SK-N-SH (cell line): ENCODE measurements around the gene ATXN10. TPM values are rescaled to one million over a fixed set of nuclear protein-coding genes. Genes with fewer than 3 reads are reported as not detected.

Experiments used
- CTCF ChIA-PET: fragments of 300-600, 350-600 bp; formaldehyde crosslinking; extraction: SDS; loops from one replicate; lab custom pipeline; 2021; lab: Yijun Ruan, JAX
- POLR2A ChIA-PET: fragments of 350-600 bp; sonication (Branson Sonifier 250); formaldehyde crosslinking; extraction: SDS; loops from one replicate; lab custom pipeline; 2020; ENCODE audit warnings: antibody characterized with exemption, inconsistent platforms; lab: Yijun Ruan, JAX
- DNase-seq: peaks from one replicate; pipeline ENCODE4 v3.0.0; 2012
- H2AFZ ChIP-seq: fragments of 200-600 bp; sonication (generic); 2 replicates; pipeline ENCODE4 v1.8.1; 2016; ENCODE audit warnings: antibody characterized with exemption, mild to moderate bottlenecking, low read depth
- H3F3A ChIP-seq: fragments of 200-600 bp; sonication (generic); replicated peaks from 2 replicates; pipeline ENCODE3; 2016; ENCODE audit warnings: antibody characterized with exemption, mild to moderate bottlenecking; ENCODE audit not compliant: insufficient read depth
- H3K27ac ChIP-seq, 2 experiments: fragments of 200-500 bp in 1 of 2; fragments of 200-600 bp in 1 of 2; sonication (Bioruptor generic) in 1 of 2; sonication (generic), shearing (Covaris generic) in 1 of 2; 2 replicates each; pipeline versions ENCODE4 v1.5.1 to v1.6.1; 2014 to 2016; ENCODE audit warnings: low read depth in 2 of 2, inconsistent platforms in 1 of 2, low read length in 1 of 2, mild to moderate bottlenecking in 1 of 2, mixed read lengths in 1 of 2
- H3K27me3 ChIP-seq: fragments of 200-600 bp; sonication (generic), shearing (Covaris generic); 2 replicates; pipeline ENCODE4 v1.6.1; 2016; ENCODE audit warnings: mixed run types; ENCODE audit not compliant: insufficient read depth
- H3K36me3 ChIP-seq, 2 experiments: fragments of 200-500 bp in 1 of 2; fragments of 200-600 bp in 1 of 2; sonication (Bioruptor generic) in 1 of 2; sonication (generic) in 1 of 2; replicated peaks in 1 of 2; 2 replicates each; pipeline versions ENCODE3 to v1.5.1; 2014 to 2016; ENCODE audit warnings: low read length in 1 of 2, mild to moderate bottlenecking in 1 of 2; ENCODE audit not compliant: insufficient read depth in 2 of 2, control insufficient read depth in 1 of 2
- H3K4me1 ChIP-seq, 2 experiments: fragments of 200-500 bp in 1 of 2; fragments of 200-600 bp in 1 of 2; sonication (Bioruptor generic) in 1 of 2; sonication (generic), shearing (Covaris generic) in 1 of 2; 2 replicates each; pipeline versions ENCODE4 v1.5.1 to v1.6.1; 2014 to 2016; ENCODE audit warnings: low read depth in 1 of 2, low read length in 1 of 2, mixed run types in 1 of 2; ENCODE audit not compliant: insufficient read depth in 2 of 2, control insufficient read depth in 1 of 2
- H3K4me2 ChIP-seq: fragments of 200-600 bp; sonication (generic), shearing (Covaris generic); 2 replicates; pipeline ENCODE4 v1.6.1; 2017; ENCODE audit warnings: mixed run types
- H3K4me3 ChIP-seq, 2 experiments: fragments of 200-500 bp in 1 of 2; fragments of 200-600 bp in 1 of 2; sonication (Bioruptor generic) in 1 of 2; sonication (generic), shearing (Covaris generic) in 1 of 2; 2 replicates each; pipeline versions ENCODE4 v1.5.1 to v1.8.1; 2014 to 2016; ENCODE audit warnings: low read depth in 2 of 2, inconsistent platforms in 1 of 2, low read length in 1 of 2, mild to moderate bottlenecking in 1 of 2, mixed read lengths in 1 of 2, moderate library complexity in 1 of 2
- H3K79me2 ChIP-seq: fragments of 200-600 bp; sonication (generic); 2 replicates; pipeline ENCODE4 v1.8.1; 2017; ENCODE audit warnings: mild to moderate bottlenecking; ENCODE audit not compliant: insufficient read depth
- H3K9ac ChIP-seq: fragments of 200-600 bp; sonication (generic); 2 replicates; pipeline ENCODE4 v1.6.1; 2017; ENCODE audit warnings: mixed run types
- H3K9me2 ChIP-seq: fragments of 200-600 bp; sonication (generic); 2 replicates; pipeline ENCODE4 v1.6.1; 2017; ENCODE audit warnings: mixed run types
- H3K9me3 ChIP-seq: fragments of 200-600 bp; sonication (generic); 2 replicates; pipeline ENCODE4 v1.6.1; 2017; ENCODE audit warnings: mixed run types, mild to moderate bottlenecking, moderate library complexity
- H4K20me1 ChIP-seq: fragments of 200-600 bp; sonication (generic); 2 replicates; pipeline ENCODE4 v1.6.1; 2017; ENCODE audit warnings: mild to moderate bottlenecking, mixed run types; ENCODE audit not compliant: insufficient read depth
- CHD2 ChIP-seq: fragments of 150-350 bp; IDR thresholded peaks from 2 replicates; pipeline ENCODE4 v1.6.1; 2018; ENCODE audit warnings: low read length; ENCODE audit not compliant: partially characterized antibody
- EP300 ChIP-seq, 2 experiments: IDR thresholded peaks; 2 replicates each; pipeline versions ENCODE4 v1.4.0 to v1.6.1; 2012; ENCODE audit warnings: borderline replicate concordance in 1 of 2, low read depth in 1 of 2, low read length in 1 of 2
- GATA2 ChIP-seq: sonication (generic); formaldehyde crosslinking; IDR thresholded peaks from 2 replicates; pipeline ENCODE4 v1.5.0; 2020; ENCODE audit warnings: mild to moderate bottlenecking, missing genetic modification reagents
- JUND ChIP-seq: IDR thresholded peaks from 2 replicates; pipeline ENCODE4 v1.4.0; 2012
- NRF1 ChIP-seq: IDR thresholded peaks from 2 replicates; pipeline ENCODE4 v1.6.1; 2012; ENCODE audit warnings: low read depth, mild to moderate bottlenecking, low read length
- RFX5 ChIP-seq: IDR thresholded peaks from 2 replicates; pipeline ENCODE4 v1.6.1; 2012; ENCODE audit warnings: mild to moderate bottlenecking, improper control_type of control experiment, low read length
- SMC3 ChIP-seq: IDR thresholded peaks from 2 replicates; pipeline ENCODE4 v1.6.1; 2012; ENCODE audit warnings: low read depth, low read length, improper control_type of control experiment
- WGBS: methylation state at CpG from one replicate; pipeline ENCODE4 v1.1.6; 2017; ENCODE audit warnings: low lambda C conversion rate; 5-methylcytosine and 5-hydroxymethylcytosine counted together
- polyA plus RNA-seq, 3 experiments: library from polyadenylated mRNA; depleted of rRNA; stranded (reverse); fragments of >200 nt; gene quantifications; 2 replicates each; pipeline ENCODE4 v1.2.3, GENCODE V29; 2012
- TF ChIP-seq, protein P1 (sequence below): IDR thresholded peaks from 2 replicates; pipeline ENCODE4 v1.6.1; 2012; ENCODE audit warnings: mild to moderate bottlenecking, low read depth, low read length, moderate library complexity

ATXN10 gene
- polyA plus RNA-seq, 1 of the 3 experiments (the other 2 are of a cell fraction): 202 TPM

DNA sequence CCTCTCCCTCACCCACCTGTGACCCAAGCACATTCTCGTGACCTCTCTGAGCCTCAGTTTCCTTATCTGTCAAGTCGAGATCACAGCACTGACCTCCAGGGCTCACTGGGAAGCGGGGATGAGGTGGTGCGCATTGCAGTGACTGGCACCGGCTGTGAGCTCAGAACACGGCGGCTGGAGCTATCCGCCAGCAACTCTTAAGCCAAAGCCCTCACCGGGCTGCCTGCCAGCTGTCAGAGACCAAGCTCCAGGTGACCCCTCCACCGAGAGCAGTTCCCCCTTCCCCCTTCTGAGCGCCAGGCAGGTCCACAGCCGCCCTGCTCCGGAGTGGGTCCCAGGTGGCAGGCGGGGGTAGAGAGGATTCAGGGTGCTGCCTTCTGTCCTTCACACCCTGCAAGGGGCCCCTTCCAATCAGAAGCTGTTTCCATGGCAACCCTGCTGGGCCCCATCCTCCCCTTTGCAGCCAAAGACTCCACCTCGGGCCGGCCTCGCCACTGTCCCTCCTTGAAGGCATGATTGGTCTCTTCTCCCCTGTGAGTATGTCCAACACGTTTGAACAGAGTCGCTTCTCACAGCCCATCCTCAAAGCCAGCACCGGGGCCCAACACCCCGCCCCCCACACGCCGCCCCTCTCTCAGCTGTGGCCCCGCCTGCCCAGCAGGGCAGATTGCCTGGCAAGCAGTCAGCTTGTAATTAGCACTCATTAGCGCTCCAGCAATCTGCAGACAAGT is 206.6 kb downstream of the ATXN10 start:
- Histone ChIP-seq H3K27ac (no peak overlapping the region), H3K36me3 (no peaks in the 10 kb centered on the region), H3K79me2 (no peaks in the 10 kb centered on the region), H3K9ac (no peak overlapping the region), H3K4me3 (no peak overlapping the region), H3F3A (no peaks in the 10 kb centered on the region), H3K27me3 (no peaks in the 10 kb centered on the region), H3K9me3 (peaks cover under 1% of the 10 kb centered on the region; the same call in 1 of the 2 replicates), H2AFZ (no peak overlapping the region), H3K4me1 (no peaks in the 10 kb centered on the region; a peak in 1 of 4 replicates), H3K9me2 (no peaks in the 10 kb centered on the region), H3K4me2 (no peak overlapping the region), H4K20me1 (no peaks in the 10 kb centered on the region)
- 75% methylated on average over 19 of the region's 25 CpGs for WGBS
- CTCF ChIA-PET: interaction anchor here (0.7 to 3.2 kb wide), 4 partner anchors 9 to 15 kb away, joined by 3 to 21 read pairs (median 4); no protein-coding TSS in a partner anchor
- POLR2A ChIA-PET: interaction anchor here (1.1 kb wide), 1 partner anchor 93 kb away, joined by 3 read pairs; no protein-coding TSS in a partner anchor
- TF ChIP-seq JUND: no peak
- no peak for TF ChIP-seq CHD2
- no peak for TF ChIP-seq SMC3
- TF ChIP-seq, protein P1, sequence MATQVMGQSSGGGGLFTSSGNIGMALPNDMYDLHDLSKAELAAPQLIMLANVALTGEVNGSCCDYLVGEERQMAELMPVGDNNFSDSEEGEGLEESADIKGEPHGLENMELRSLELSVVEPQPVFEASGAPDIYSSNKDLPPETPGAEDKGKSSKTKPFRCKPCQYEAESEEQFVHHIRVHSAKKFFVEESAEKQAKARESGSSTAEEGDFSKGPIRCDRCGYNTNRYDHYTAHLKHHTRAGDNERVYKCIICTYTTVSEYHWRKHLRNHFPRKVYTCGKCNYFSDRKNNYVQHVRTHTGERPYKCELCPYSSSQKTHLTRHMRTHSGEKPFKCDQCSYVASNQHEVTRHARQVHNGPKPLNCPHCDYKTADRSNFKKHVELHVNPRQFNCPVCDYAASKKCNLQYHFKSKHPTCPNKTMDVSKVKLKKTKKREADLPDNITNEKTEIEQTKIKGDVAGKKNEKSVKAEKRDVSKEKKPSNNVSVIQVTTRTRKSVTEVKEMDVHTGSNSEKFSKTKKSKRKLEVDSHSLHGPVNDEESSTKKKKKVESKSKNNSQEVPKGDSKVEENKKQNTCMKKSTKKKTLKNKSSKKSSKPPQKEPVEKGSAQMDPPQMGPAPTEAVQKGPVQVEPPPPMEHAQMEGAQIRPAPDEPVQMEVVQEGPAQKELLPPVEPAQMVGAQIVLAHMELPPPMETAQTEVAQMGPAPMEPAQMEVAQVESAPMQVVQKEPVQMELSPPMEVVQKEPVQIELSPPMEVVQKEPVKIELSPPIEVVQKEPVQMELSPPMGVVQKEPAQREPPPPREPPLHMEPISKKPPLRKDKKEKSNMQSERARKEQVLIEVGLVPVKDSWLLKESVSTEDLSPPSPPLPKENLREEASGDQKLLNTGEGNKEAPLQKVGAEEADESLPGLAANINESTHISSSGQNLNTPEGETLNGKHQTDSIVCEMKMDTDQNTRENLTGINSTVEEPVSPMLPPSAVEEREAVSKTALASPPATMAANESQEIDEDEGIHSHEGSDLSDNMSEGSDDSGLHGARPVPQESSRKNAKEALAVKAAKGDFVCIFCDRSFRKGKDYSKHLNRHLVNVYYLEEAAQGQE: no peak
- no peak for DNase-seq

DNA sequence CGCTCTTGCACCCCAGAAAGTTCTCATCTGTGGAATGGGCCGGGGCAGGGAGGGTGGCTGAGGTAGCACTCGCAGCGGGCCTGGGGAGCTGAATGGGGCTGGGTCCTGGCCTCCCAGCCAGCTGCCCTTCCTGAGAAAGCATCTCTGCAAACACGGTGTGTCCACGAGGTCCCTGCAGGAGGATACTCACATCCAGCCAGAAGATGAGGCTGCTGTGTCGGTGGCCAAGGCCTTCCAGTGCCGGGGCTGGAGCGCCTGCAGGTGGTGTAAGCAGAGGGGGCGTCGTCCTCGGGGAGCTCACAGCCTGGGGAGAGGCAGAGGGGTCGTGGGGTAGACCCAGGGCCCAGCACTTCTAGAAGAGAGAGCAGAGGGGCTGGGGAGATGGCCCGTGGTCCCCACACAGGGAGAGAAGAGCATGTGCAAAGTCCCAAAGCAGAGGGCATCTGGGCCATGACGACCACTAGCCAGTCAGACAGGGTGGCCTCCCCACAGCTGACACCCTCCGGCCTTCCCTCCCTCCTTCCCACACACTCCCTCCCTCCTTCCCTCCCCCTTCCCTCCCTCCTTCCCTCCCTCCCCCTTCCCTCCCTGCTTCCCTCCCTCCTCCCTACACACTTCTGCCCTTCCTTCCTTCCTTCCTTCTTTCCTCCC is 207.4 kb downstream of the ATXN10 start:
- Histone ChIP-seq H3K4me2 (no peak overlapping the region), H2AFZ (no peak overlapping the region), H3K9me2 (no peaks in the 10 kb centered on the region), H3K9me3 (no peaks in the 10 kb centered on the region), H3F3A (no peaks in the 10 kb centered on the region), H3K27me3 (no peaks in the 10 kb centered on the region), H3K9ac (no peak overlapping the region), H3K27ac (no peak overlapping the region), H3K36me3 (no peaks in the 10 kb centered on the region), H3K4me1 (no peaks in the 10 kb centered on the region; a peak in 1 of 4 replicates), H3K79me2 (no peaks in the 10 kb centered on the region), H4K20me1 (no peaks in the 10 kb centered on the region), H3K4me3 (no peak overlapping the region)
- POLR2A ChIA-PET: no interaction called here
- DNase-seq: no peak
- CTCF ChIA-PET: interaction anchor here (0.8 to 3.2 kb wide), 2 partner anchors 10 to 16 kb away, joined by 3 to 21 read pairs; no protein-coding TSS in a partner anchor
- no peak for TF ChIP-seq EP300 (IDR thresholded peaks at IDR 0.05; ENCODE audit: borderline replicate concordance in 1 of 2, low read depth in 1 of 2, low read length in 1 of 2)
- TF ChIP-seq NRF1: no peak
- TF ChIP-seq GATA2 (CRISPR knock-in tag): no peak
- no peak for TF ChIP-seq RFX5
- WGBS: 69% methylated on average over 11 of the region's 16 CpGs
